GM13976 (cell line): ENCODE measurements around the gene PPP2R5C.
A peak's percentile ranks its signal among the peaks of the same experiment; 100 is the strongest.

Source experiments
- DNase-seq: peaks from one replicate; pipeline ENCODE4 v3.0.0; 2012; ENCODE audit warnings: low spot score
- in situ Hi-C: fragments of 300-500 bp; cut with MboI; formaldehyde crosslinking; loops from one replicate; pipeline ENCODE4 v1.12.0; 2022; ENCODE audit warnings: low sequenced_read_pairs, mixed read lengths, inconsistent platforms; ENCODE audit not compliant: unreplicated experiment
- TF ChIP-seq, protein P1 (sequence below): IDR thresholded peaks from 2 replicates; pipeline ENCODE4 v1.5.1; 2012; ENCODE audit warnings: borderline replicate concordance, mild to moderate bottlenecking; ENCODE audit not compliant: insufficient read depth; ENCODE audit errors: extremely low read depth, missing control alignments, control extremely low read depth

PPP2R5C gene

DNA sequence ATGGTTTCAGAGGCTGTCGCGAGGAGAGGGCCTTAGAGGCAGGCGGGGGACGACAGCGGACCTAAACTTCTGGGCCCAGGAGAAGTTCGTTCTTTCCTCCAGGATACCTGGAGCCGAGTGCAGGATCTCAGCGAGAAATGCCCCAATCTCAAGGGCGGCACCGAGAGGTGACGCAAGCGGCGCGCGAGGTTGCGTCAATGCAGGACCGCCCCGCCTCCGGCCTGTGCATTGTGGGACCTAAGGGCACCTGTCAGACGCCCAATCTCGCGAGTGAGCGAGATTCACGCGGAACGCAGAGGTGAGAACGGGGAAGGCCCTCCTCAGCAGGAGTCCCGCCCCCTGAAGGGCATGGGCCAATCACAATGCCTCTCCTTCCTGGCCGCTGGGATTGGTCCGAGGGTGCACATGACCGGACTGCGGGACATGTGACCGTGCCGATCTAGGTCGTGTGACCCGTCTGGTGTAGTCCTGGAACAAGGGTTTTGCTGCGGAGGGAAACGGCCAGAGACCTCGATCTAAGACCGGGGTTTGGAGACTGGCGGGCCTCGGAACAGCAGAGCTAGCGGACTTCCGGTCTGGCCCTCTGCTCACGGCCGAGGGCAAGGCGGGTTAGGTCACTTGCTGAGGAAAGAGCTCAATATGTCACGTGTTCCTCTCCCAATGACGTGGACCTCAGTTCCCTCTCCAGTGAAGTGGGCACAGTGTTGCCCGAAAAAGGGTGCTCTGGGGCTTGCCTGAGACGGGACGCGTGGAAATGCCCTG is 186.6 kb downstream of the PPP2R5C start:
- TF ChIP-seq, protein P1, sequence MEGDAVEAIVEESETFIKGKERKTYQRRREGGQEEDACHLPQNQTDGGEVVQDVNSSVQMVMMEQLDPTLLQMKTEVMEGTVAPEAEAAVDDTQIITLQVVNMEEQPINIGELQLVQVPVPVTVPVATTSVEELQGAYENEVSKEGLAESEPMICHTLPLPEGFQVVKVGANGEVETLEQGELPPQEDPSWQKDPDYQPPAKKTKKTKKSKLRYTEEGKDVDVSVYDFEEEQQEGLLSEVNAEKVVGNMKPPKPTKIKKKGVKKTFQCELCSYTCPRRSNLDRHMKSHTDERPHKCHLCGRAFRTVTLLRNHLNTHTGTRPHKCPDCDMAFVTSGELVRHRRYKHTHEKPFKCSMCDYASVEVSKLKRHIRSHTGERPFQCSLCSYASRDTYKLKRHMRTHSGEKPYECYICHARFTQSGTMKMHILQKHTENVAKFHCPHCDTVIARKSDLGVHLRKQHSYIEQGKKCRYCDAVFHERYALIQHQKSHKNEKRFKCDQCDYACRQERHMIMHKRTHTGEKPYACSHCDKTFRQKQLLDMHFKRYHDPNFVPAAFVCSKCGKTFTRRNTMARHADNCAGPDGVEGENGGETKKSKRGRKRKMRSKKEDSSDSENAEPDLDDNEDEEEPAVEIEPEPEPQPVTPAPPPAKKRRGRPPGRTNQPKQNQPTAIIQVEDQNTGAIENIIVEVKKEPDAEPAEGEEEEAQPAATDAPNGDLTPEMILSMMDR = peak; percentile 8
- in situ Hi-C loops = no loop called here
- DNase-seq = peak; percentile 100

DNA sequence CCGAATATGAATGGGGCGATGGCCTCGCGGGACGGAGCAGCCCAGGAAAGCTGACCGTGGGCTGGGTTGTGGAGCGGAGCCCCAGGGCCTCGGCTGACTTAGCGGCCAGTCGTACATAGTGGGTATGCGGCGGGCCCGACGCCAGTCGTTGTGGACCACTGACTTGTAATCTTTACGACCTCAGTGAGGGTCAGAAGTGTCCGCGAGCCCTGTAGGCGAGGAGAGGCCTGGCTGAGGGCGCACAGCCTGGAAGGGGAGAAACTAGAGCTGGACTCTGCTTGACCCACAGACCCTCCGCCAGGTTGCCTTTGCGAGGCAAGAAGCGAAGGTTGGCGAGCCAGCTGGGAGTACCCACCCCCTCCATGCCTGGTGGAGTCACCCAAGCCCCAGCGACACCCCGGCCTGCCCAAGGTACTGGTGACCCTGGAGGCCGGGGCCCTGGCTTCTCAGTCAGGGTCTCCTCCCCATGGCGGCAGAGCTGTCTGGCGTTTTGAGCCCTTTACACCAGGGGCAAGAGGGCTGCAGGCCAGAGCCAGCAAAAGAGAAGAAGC is 187.2 kb downstream of the PPP2R5C start:
- in situ Hi-C loops = no loop called here

DNA sequence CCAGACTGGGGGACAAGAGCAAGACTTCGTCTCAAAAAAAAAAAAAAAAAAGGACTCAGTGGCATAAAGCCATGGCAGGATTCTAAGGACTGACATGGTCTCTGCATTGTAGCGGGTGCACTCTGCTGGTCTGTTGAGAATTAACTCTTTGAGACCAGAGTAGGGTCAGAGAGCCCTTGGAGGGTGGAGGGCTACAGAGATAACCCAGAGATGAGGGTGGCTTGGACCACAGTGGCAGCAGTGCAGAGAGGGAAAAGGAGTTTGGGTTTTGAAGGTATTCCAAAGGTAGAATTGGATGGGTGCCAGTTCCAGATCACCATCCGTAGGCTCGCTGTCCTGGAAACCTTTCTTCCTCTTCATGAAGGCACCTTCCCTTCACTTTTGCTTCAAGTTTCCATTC is 188.6 kb downstream of the PPP2R5C start:
- TF ChIP-seq, protein P1 = no peak
- in situ Hi-C loops = no loop called here
- DNase-seq = no peak

More for the DNA sequence above, 187.2 kb downstream of the PPP2R5C start:
- TF ChIP-seq, protein P1 = no peak
- DNase-seq = no peak

DNA sequence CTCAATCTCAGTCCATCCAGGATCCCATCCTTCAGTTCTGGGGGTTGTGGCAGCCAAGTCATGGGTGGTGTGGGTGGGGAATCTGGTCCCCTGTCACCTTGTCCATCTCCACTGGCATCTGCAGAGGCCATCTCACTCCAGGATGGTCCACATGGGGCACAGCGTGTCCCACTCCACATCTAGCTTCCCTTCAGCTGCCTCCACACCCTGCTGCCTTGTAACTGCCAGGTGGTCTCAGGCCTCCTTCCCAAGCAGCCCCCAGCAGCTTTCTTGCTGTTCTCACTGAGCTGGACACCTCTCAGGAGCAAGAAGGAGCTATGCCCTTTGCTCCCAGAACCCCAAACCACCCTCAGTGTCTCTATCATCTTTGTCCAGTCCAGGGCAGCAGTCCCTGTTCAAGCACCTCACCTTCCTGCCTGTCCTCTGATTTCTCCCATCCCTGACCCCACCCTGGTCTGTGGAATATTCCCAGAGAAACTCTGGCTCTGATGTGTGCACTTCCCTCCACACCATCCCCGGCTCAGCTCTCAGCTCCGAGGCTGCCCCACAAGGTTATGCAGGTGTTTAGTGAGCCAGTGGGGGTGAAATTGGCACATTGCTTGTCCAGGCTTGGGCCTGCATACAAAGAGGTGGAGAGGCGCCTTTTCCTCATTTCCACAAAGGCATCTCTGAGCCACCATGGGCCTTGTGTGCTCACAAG is 189.2 kb downstream of the PPP2R5C start:
- DNase-seq = no peak
- TF ChIP-seq, protein P1 = no peak
- in situ Hi-C loops = no loop called here

DNA sequence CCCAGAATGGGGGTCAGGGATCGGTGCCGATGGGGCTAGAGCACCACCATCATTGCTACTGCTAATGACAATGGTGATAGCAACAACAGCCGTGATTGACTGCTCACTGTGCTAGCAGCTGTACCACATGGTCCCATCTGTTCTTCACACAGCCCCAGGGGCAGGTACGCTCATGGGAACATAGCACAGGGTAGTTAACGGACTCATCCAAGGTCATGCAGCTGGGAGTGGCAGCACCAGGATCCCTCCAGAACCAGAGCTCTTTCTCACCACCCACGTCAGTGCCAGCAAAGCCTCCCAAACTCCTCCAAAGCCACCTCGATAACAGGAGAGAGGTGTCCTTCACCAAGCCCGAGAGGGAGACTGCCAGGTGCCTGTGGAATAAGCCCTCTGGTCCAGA is 191.6 kb downstream of the PPP2R5C start:
- TF ChIP-seq, protein P1 = no peak
- in situ Hi-C loops = no loop called here
- DNase-seq = no peak

DNA sequence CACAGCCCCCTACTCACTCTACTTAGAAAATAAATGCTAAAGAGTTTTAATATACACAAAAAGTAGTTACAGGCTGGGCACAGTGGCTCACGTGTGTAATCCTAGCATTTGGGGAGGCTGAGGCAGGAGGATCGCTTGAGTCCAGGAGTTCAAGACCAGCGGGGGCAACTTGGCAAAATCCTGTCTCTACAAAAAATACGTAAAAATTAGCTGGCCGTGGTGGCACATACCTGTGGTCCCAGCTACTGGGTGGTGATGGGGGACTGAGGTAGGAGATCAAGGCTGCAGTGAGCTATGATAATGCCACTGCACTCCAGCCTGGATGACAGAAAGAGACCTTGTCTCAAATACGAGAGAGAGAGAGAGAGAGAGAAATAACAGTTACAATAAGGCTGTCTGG is 193.0 kb downstream of the PPP2R5C start:
- in situ Hi-C loops = no loop called here
- TF ChIP-seq, protein P1 = no peak
- no peak for DNase-seq
